Renal pelvis (tissue), 12 donors: ENCODE data around the gene GDF15. TPM values are rescaled to one million over a fixed set of nuclear protein-coding genes. Genes with fewer than 3 reads are reported as not detected.
"Not testable (repeated sequence)": the region's sequence is repeated elsewhere in the genome, so short reads cannot be mapped to it uniquely, and the experiment has no call there.

Experiments
- DNase-seq: peaks from one replicate; pipeline ENCODE4 v3.0.0-alpha.2; 2013
- long read RNA-seq, 16 experiments: transcript quantifications; one replicate each; lab custom pipeline, GENCODE V29; 2026
- polyA plus RNA-seq, 3 donors: library from polyadenylated mRNA; unstranded; fragments of 120-200 nt; gene quantifications; one replicate each; pipeline ENCODE4 v1.2.1, GENCODE V29; 2013; ENCODE audit not compliant: insufficient read length in 3 of 3

GDF15 gene
- polyA plus RNA-seq = 1 to 10 TPM; 4.5 to 6.9 (median 6.0) TPM
- long read RNA-seq, donor 1, transcript GDF15-201 (2 exons, 1,200 nt) = major isoform, 13 of 13 reads
- long read RNA-seq, donor 1, partial matches to known transcripts = 0 of 13 reads
- long read RNA-seq, donor 1, other reads (novel, unspliced or antisense) = 0 of 13 reads
- long read RNA-seq, donor 2 = 0 reads
- long read RNA-seq, donor 3, partial matches to known transcripts = 0 of 4 reads
- long read RNA-seq, donor 3, other reads (novel, unspliced or antisense) = 0 of 4 reads
- long read RNA-seq, donor 4, partial matches to known transcripts = 11 of 14 reads
- long read RNA-seq, donor 4, other reads (novel, unspliced or antisense) = 0 of 14 reads
- long read RNA-seq, donor 5, partial matches to known transcripts = 0 of 2 reads
- long read RNA-seq, donor 5, other reads (novel, unspliced or antisense) = 0 of 2 reads
- long read RNA-seq, donor 6 = 0 reads
- long read RNA-seq, donor 7, partial matches to known transcripts = 0 of 3 reads
- long read RNA-seq, donor 7, other reads (novel, unspliced or antisense) = 0 of 3 reads
- long read RNA-seq, donor 8, partial matches to known transcripts = 0 of 2 reads
- long read RNA-seq, donor 8, other reads (novel, unspliced or antisense) = 0 of 2 reads
- long read RNA-seq, donor 9, partial matches to known transcripts = 0 of 1 reads
- long read RNA-seq, donor 9, other reads (novel, unspliced or antisense) = 0 of 1 reads
- long read RNA-seq, donor 10, partial matches to known transcripts = 0 of 3 reads
- long read RNA-seq, donor 10, other reads (novel, unspliced or antisense) = 0 of 3 reads
- long read RNA-seq, donor 11, partial matches to known transcripts = 0 of 1 reads
- long read RNA-seq, donor 11, other reads (novel, unspliced or antisense) = 0 of 1 reads
- long read RNA-seq, donor 12, transcript GDF15-201 (2 exons, 1,200 nt) = major isoform, 15 of 15 reads
- long read RNA-seq, donor 12, partial matches to known transcripts = 0 of 15 reads
- long read RNA-seq, donor 12, other reads (novel, unspliced or antisense) = 0 of 15 reads
- long read RNA-seq, donor 13, partial matches to known transcripts = 0 of 2 reads
- long read RNA-seq, donor 13, other reads (novel, unspliced or antisense) = 0 of 2 reads
- long read RNA-seq, donor 14 = 0 reads
- long read RNA-seq, donor 15 = 0 reads
- long read RNA-seq, donor 16, partial matches to known transcripts = 0 of 2 reads
- long read RNA-seq, donor 16, other reads (novel, unspliced or antisense) = 0 of 2 reads

GRCh38 chr19:18385675-18386542 lies at the start of gene GDF15:
TSS of gene GDF15 (plus strand) at chr19:18386158. CDS start at chr19:18386190, 32 bp downstream.
- no peak for DNase-seq

GRCh38 chr19:18338541-18338940 lies 47.4 kb upstream of the GDF15 start:
- DNase-seq = no peak

- no peak for DNase-seq
Observed at GRCh38 chr19:18339723-18340122, 46.2 kb upstream of the GDF15 start.

- DNase-seq = no peak
Observed at GRCh38 chr19:18340190-18340989, 45.6 kb upstream of the GDF15 start, which contains the start of gene PGPEP1. TSS of gene PGPEP1 (plus strand) at chr19:18340598. CDS start at chr19:18340682, 84 bp downstream.

- no peak for DNase-seq
Observed at GRCh38 chr19:18340990-18341868, 44.7 kb upstream of the GDF15 start.

GRCh38 chr19:18342090-18342632 lies 43.8 kb upstream of the GDF15 start:
- no peak for DNase-seq

GRCh38 chr19:18344582-18344950 lies 41.4 kb upstream of the GDF15 start:
- DNase-seq = no peak

- DNase-seq = no peak
Observed at GRCh38 chr19:18345296-18345695, 40.7 kb upstream of the GDF15 start.

GRCh38 chr19:18346091-18346490 lies 39.9 kb upstream of the GDF15 start:
- no peak for DNase-seq

GRCh38 chr19:18348171-18348570 lies 37.8 kb upstream of the GDF15 start:
- no peak for DNase-seq

- not testable (repeated sequence) for DNase-seq
Observed at GRCh38 chr19:18348818-18349339, 37.1 kb upstream of the GDF15 start.

GRCh38 chr19:18349524-18350128 lies 36.3 kb upstream of the GDF15 start:
- DNase-seq = no peak

- no peak for DNase-seq
Observed at GRCh38 chr19:18350490-18350889, 35.5 kb upstream of the GDF15 start.

- DNase-seq = no peak
Observed at GRCh38 chr19:18351544-18351943, 34.4 kb upstream of the GDF15 start.

- no peak for DNase-seq
Observed at GRCh38 chr19:18353378-18354005, 32.5 kb upstream of the GDF15 start.

GRCh38 chr19:18354743-18355142 lies 31.2 kb upstream of the GDF15 start:
- not testable (repeated sequence) for DNase-seq

- no peak for DNase-seq
Observed at GRCh38 chr19:18357041-18357440, 28.9 kb upstream of the GDF15 start.
